ENCODE results near the gene GLG1.

Gene GLG1

GRCh38 chr16:74649839-74650504 lies 43.1 kb upstream of the GLG1 start:
- DNase-seq: no peak
- Histone ChIP-seq H3K9me3 (ENCODE audit: severe bottlenecking) (no peaks in the 10 kb centered on the region), H3K27me3 (ENCODE audit: insufficient read depth, low read depth, severe bottlenecking) (no peaks in the 10 kb centered on the region), H3K36me3 (peaks cover 83% of the 10 kb centered on the region), H3K4me3 (ENCODE audit: low read depth, low read length) (no peak overlapping the region), H3K27ac (no peak overlapping the region)
- TF ChIP-seq CTCF (IDR thresholded peaks at IDR 0.05; ENCODE audit: low read depth, low read length): no peak

GRCh38 chr16:74641969-74642368 lies 35.1 kb upstream of the GLG1 start:
- no peak for TF ChIP-seq CTCF (IDR thresholded peaks at IDR 0.05; ENCODE audit: low read depth, low read length)
- no peaks in the 10 kb centered on the region for H3K27me3 ChIP-seq (ENCODE audit: insufficient read depth, low read depth, severe bottlenecking)
- H3K36me3 ChIP-seq: peaks cover 84% of the 10 kb centered on the region
- no peak overlapping the region for H3K4me3 ChIP-seq (ENCODE audit: low read depth, low read length)
- no peak overlapping the region for H3K27ac ChIP-seq
- no peak for DNase-seq
- H3K9me3 ChIP-seq (ENCODE audit: severe bottlenecking): no peaks in the 10 kb centered on the region

- Histone ChIP-seq H3K27me3 (ENCODE audit: insufficient read depth, low read depth, severe bottlenecking) (no peaks in the 10 kb centered on the region), H3K36me3 (peaks cover 80% of the 10 kb centered on the region), H3K4me3 (ENCODE audit: low read depth, low read length) (no peak overlapping the region), H3K9me3 (ENCODE audit: severe bottlenecking) (no peaks in the 10 kb centered on the region), H3K27ac (no peak overlapping the region)
- no peak for TF ChIP-seq CTCF (IDR thresholded peaks at IDR 0.05; ENCODE audit: low read depth, low read length)
- no peak for DNase-seq
These were observed 31.0 kb upstream of the GLG1 start for GRCh38 chr16:74637742-74638453.

GRCh38 chr16:74635303-74635702 lies 28.4 kb upstream of the GLG1 start:
- no peak for DNase-seq
- H3K27ac ChIP-seq: no peak overlapping the region
- no peaks in the 10 kb centered on the region for H3K27me3 ChIP-seq (ENCODE audit: insufficient read depth, low read depth, severe bottlenecking)
- peaks cover 84% of the 10 kb centered on the region for H3K36me3 ChIP-seq
- TF ChIP-seq CTCF (IDR thresholded peaks at IDR 0.05; ENCODE audit: low read depth, low read length): no peak
- no peak overlapping the region for H3K4me3 ChIP-seq (ENCODE audit: low read depth, low read length)
- no peaks in the 10 kb centered on the region for H3K9me3 ChIP-seq (ENCODE audit: severe bottlenecking)

GRCh38 chr16:74633686-74634085 lies 26.8 kb upstream of the GLG1 start:
- no peak overlapping the region for H3K27ac ChIP-seq
- no peak for TF ChIP-seq CTCF (IDR thresholded peaks at IDR 0.05; ENCODE audit: low read depth, low read length)
- no peak overlapping the region for H3K4me3 ChIP-seq (ENCODE audit: low read depth, low read length)
- no peak for DNase-seq
- H3K27me3 ChIP-seq (ENCODE audit: insufficient read depth, low read depth, severe bottlenecking): no peaks in the 10 kb centered on the region
- no peaks in the 10 kb centered on the region for H3K9me3 ChIP-seq (ENCODE audit: severe bottlenecking)
- peaks cover 91% of the 10 kb centered on the region for H3K36me3 ChIP-seq
